Kidney epithelial cell (primary cell): ENCODE results near the gene PTPRN. TPM values are rescaled to one million over a fixed set of nuclear protein-coding genes. Genes with fewer than 3 reads are reported as not detected.
A peak's percentile ranks its signal among the peaks of the same experiment; 100 is the strongest.
"Not testable (repeated sequence)": the region's sequence is repeated elsewhere in the genome, so short reads cannot be mapped to it uniquely, and the experiment has no call there.

ENCODE experiments used
- DNase-seq: peaks from one replicate; pipeline ENCODE4 v3.0.0-alpha.2; 2010; ENCODE audit warnings: low read depth
- H3K27me3 ChIP-seq: 2 replicates; pipeline ENCODE4 v1.6.0; 2011; ENCODE audit warnings: low read length; ENCODE audit not compliant: control insufficient read depth, insufficient read depth
- H3K36me3 ChIP-seq: 2 replicates; pipeline ENCODE4 v1.5.1; 2011; ENCODE audit warnings: low read length; ENCODE audit not compliant: control insufficient read depth, insufficient read depth
- H3K4me3 ChIP-seq: 2 replicates; pipeline ENCODE4 v1.5.1; 2011; ENCODE audit warnings: low read depth, mild to moderate bottlenecking, control low read depth, low read length
- CTCF ChIP-seq: IDR thresholded peaks from 2 replicates; pipeline ENCODE4 v1.5.1; 2011; ENCODE audit warnings: mild to moderate bottlenecking, moderate library complexity, low read length, control low read depth, inconsistent platforms; ENCODE audit not compliant: insufficient read depth, poor library complexity, severe bottlenecking
- total RNA-seq: library from RNA; depleted of rRNA; stranded (reverse); fragments of >200 nt; gene quantifications from 2 replicates; pipeline ENCODE4 v1.2.3, GENCODE V29; 2015

The PTPRN gene
- total RNA-seq, 1 donor from 2014 or later: 3.8 TPM

GRCh38 chr2:219266886-219267285, 42.3 kb downstream of the PTPRN start:
- TF ChIP-seq CTCF: no peak
- no peak for DNase-seq
- H3K4me3 ChIP-seq: no peak overlapping the region

GRCh38 chr2:219266232-219266631, 43.0 kb downstream of the PTPRN start:
- no peaks in the 10 kb centered on the region for H3K36me3 ChIP-seq
- H3K4me3 ChIP-seq: no peak overlapping the region
- no peaks in the 10 kb centered on the region for H3K27me3 ChIP-seq
- DNase-seq: no peak
- no peak for TF ChIP-seq CTCF

More at GRCh38 chr2:219266886-219267285, 42.3 kb downstream of the PTPRN start:
- Histone ChIP-seq H3K27me3 (no peaks in the 10 kb centered on the region), H3K36me3 (no peaks in the 10 kb centered on the region)

GRCh38 chr2:219261024-219261855, 48.0 kb downstream of the PTPRN start:
- TF ChIP-seq CTCF: no peak
- DNase-seq: no peak
- no peaks in the 10 kb centered on the region for H3K27me3 ChIP-seq
- H3K36me3 ChIP-seq: no peaks in the 10 kb centered on the region
- H3K4me3 ChIP-seq: no peak overlapping the region

- not testable (repeated sequence) for H3K4me3 ChIP-seq, DNase-seq, H3K27me3 ChIP-seq, H3K36me3 ChIP-seq
Measured at GRCh38 chr2:219258942-219259341, 50.3 kb downstream of the PTPRN start.

GRCh38 chr2:219254590-219255201, 54.5 kb downstream of the PTPRN start:
- no peak for TF ChIP-seq CTCF
- Histone ChIP-seq H3K4me3 (peak overlapping the region; percentile 58), H3K27me3 (peaks cover 9% of the 10 kb centered on the region), H3K36me3 (no peaks in the 10 kb centered on the region)
- DNase-seq: no peak

- peaks cover 9% of the 10 kb centered on the region for H3K27me3 ChIP-seq
- no peak for DNase-seq
- peak within 1 kb of the TSS; percentile 58 for H3K4me3 ChIP-seq
- TF ChIP-seq CTCF: no peak
- no peaks in the 10 kb centered on the region for H3K36me3 ChIP-seq
Measured at GRCh38 chr2:219253753-219254589, 55.2 kb downstream of the PTPRN start, which contains the start of gene TUBA4A. Gene TUBA4A, minus strand, starts transcription at chr2:219253918. Its CDS starts 60 bp downstream, at chr2:219253858.
